Lung (tissue), 12 donors: Measurements from ENCODE around the gene BMAL1. TPM values are rescaled to one million over a fixed set of nuclear protein-coding genes. Genes with fewer than 3 reads are reported as not detected.

ENCODE experiments used
- ATAC-seq: fragments of 200-7000 bp; cut with Tn5 transposase; one replicate; pipeline ENCODE4 v1.9.1; 2020; ENCODE audit warnings: moderate number of reproducible peaks; ENCODE audit not compliant: insufficient read depth, low FRiP score
- DNase-seq, 3 donors: peaks; one replicate each; pipeline ENCODE4 v3.0.0-alpha.2; 2013 to 2017
- H3K27ac ChIP-seq, 2 donors: one replicate each; pipeline ENCODE4 v1.5.1; 2013; ENCODE audit warnings: mild to moderate bottlenecking in 2 of 2, moderate library complexity in 2 of 2, control low read depth in 1 of 2, inconsistent platforms in 1 of 2, low read depth in 1 of 2, low read length in 1 of 2
- H3K27me3 ChIP-seq, 3 donors: one replicate each; pipeline ENCODE4 v1.5.1; 2013; ENCODE audit warnings: low read length in 2 of 3; ENCODE audit not compliant: control insufficient read depth in 3 of 3, insufficient read depth in 3 of 3
- H3K36me3 ChIP-seq, 4 donors: one replicate each; pipeline ENCODE4 v1.5.1; 2013; ENCODE audit warnings: low read length in 4 of 4, mild to moderate bottlenecking in 1 of 4, moderate library complexity in 1 of 4; ENCODE audit not compliant: control insufficient read depth in 4 of 4, insufficient read depth in 4 of 4
- H3K4me1 ChIP-seq, 5 donors: one replicate each; pipeline ENCODE4 v1.5.1; 2013; ENCODE audit warnings: low read length in 5 of 5, mild to moderate bottlenecking in 2 of 5, moderate library complexity in 1 of 5; ENCODE audit not compliant: control insufficient read depth in 5 of 5, insufficient read depth in 5 of 5
- H3K4me3 ChIP-seq: one replicate; pipeline ENCODE4 v1.5.1; 2013; ENCODE audit warnings: mild to moderate bottlenecking, control low read depth, moderate library complexity
- H3K9ac ChIP-seq, 2 donors: one replicate each; pipeline ENCODE4 v1.5.1; 2013; ENCODE audit warnings: low read length in 2 of 2, control low read depth in 1 of 2; ENCODE audit not compliant: insufficient read depth in 1 of 2
- H3K9me3 ChIP-seq, 4 donors: one replicate each; pipeline ENCODE4 v1.5.1; 2013; ENCODE audit warnings: low read length in 3 of 4, mild to moderate bottlenecking in 1 of 4, moderate library complexity in 1 of 4; ENCODE audit not compliant: control insufficient read depth in 4 of 4, insufficient read depth in 3 of 4
- CTCF ChIP-seq: IDR thresholded peaks from 2 replicates; pipeline ENCODE4 v1.5.1; 2012; ENCODE audit warnings: mild to moderate bottlenecking; ENCODE audit errors: control extremely low read depth, extremely low read depth
- WGBS, 2 donors: extraction: QIAGEN DNeasy Blood & Tissue Kit; methylation state at CpG; one replicate each; pipeline ENCODE4 v1.1.7; 2013; 5-methylcytosine and 5-hydroxymethylcytosine counted together
- polyA plus RNA-seq, 2 donors: library from polyadenylated mRNA; stranded (reverse); fragments of 200-250 nt; gene quantifications; one replicate each; pipeline ENCODE4 v1.2.1, GENCODE V29; 2013
- total RNA-seq, 2 donors: library from RNA; depleted of rRNA in 1 of 2; stranded (reverse); fragments of >200 nt in 1 of 2; gene quantifications; one replicate each; pipeline ENCODE4 v1.2.1, GENCODE V29; 2014 to 2021
- donor health status: control.
- donor health status: control.
- donor health status: Bipolar disorder and iron deficiency.
- donor health status: healthy.
- donor health status: DM: yes; HTN: yes; CAD: no.

Gene BMAL1
- total and polyA plus RNA-seq, 4 donors, result 13.4 to 38.0 (median 26.2) TPM

GRCh38 chr11:13333456-13333957 is 55.9 kb downstream of the BMAL1 start:
- Histone ChIP-seq H3K27ac (no peak overlapping the region), H3K4me1 (peaks cover 0 to 24% (median 7%) of the 10 kb centered on the region in 5 donors), H3K27me3 (no peaks in the 10 kb centered on the region), H3K4me3 (no peak overlapping the region), H3K9ac (no peak overlapping the region), H3K36me3 (no peaks in the 10 kb centered on the region), H3K9me3 (no peaks in the 10 kb centered on the region)
- DNase-seq (no peak), ATAC-seq (no peak)
- 22 to 44% methylated on average over 7 of the region's 7 CpGs for WGBS, 2 donors
- TF ChIP-seq CTCF, result no peak

DNA sequence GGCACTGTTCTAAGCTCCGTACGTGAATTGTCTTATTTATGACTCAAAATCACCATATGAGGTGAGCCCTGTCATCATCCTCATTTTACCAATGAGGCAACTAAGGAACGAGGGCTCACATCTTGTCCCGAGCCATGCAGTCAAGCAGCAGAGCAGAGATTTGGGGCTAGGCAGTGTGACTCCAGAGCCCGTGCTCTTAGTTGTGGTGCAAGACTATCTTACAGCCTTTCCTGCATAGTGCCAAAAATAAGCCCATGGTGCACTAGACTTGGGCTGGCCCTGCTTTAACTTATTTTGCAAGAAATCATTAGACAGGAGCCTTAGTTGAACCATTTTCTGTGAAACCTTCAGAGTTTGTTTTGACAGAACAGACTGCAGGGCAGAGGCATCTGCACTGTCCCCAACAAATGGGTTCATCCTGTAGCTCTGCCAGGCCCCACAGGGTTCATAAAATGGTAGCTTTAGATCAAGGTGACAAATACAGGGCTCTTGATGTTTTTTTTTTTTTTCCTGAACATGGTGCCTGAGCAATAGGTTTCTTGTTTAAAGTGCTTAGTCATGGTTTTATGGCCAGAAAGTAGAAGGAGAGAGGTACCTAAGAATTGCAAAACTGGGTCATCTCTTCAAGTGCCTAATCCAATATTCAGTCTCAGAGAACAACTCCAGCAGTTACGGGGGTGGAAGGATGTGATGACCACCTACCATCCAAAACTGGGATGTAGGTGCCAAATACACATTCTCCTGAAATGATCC is 56.6 kb downstream of the BMAL1 start:
- Histone ChIP-seq H3K9ac (no peak overlapping the region), H3K4me1 (peaks cover 0 to 31% (median 14%) of the 10 kb centered on the region in 5 donors), H3K36me3 (no peaks in the 10 kb centered on the region), H3K9me3 (no peaks in the 10 kb centered on the region), H3K27ac (no peak overlapping the region), H3K27me3 (no peaks in the 10 kb centered on the region), H3K4me3 (no peak overlapping the region)
- DNase-seq, result no peak
- TF ChIP-seq CTCF, result no peak
- 68 to 72% methylated on average over 6 of the region's 6 CpGs for WGBS, 2 donors
- no peak for ATAC-seq

GRCh38 chr11:13335319-13335718 is 57.7 kb downstream of the BMAL1 start:
- Histone ChIP-seq H3K9me3 (no peaks in the 10 kb centered on the region), H3K4me1 (peaks cover 0 to 31% (median 18%) of the 10 kb centered on the region in 5 donors), H3K9ac (no peak overlapping the region), H3K4me3 (no peak overlapping the region), H3K36me3 (no peaks in the 10 kb centered on the region), H3K27me3 (no peaks in the 10 kb centered on the region), H3K27ac (no peak overlapping the region)
- 23 to 27% methylated on average over 5 of the region's 5 CpGs for WGBS, 2 donors
- peak; percentile 72 for TF ChIP-seq CTCF
- peak; percentile 54 for ATAC-seq
- peak; percentile 46 to 54 (median 52) for DNase-seq
